ENCODE results near the gene GBX1.

The GBX1 gene

GRCh38 chr7:151138153-151138851 lies 29.2 kb downstream of the GBX1 start:
- no peak for FAIRE-seq

- no peak for FAIRE-seq
These were observed 29.7 kb downstream of the GBX1 start for GRCh38 chr7:151137791-151138152.

- FAIRE-seq = no peak
These were observed 30.3 kb downstream of the GBX1 start for GRCh38 chr7:151137076-151137675.

DNA sequence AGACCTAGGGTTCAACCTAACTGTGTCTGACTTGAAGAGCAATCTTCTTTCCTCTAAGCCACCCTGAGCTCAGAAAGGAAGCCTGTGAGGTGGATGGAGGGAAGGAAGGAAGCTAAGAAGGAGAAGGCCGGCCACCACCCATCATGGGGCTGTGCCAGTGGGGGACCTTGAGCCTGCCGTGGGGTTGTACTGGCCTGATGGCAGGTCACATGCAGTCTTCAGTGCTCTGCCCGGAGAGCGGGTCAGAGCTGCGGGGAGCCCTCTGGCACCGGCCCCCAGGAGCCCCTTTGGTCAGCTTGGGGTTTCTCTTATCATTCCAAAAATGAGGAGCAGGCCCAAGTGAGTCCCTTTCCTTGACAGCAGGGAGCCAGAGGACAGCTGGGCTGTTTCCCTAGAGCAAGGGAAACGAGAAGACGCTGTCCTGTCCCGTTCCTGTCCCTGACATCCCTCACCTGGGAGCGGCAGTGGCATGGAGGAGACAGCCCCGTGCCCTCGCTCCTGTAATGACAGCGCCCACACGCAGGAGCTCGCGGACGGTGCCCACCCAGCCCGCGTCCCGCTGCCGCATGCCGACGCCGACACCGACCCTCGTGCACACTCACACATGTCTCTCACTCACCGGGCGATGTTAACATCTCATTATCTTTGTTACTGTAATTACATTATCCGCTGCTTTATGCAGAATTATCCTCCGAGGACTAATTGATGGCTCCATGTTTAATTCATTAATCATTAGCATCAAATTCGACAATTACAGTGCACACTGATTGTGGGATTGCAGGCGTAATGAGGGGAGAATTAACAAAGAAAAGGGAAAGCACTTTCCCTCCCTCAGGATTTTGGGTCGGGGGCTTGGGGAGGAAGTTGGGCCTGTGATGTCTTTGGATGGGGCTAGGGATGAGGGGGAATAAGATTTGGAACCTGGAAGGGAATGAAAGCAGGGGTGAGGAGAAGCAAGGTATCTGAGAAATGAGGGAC lies 31.3 kb downstream of the GBX1 start:
- no peak for FAIRE-seq

- no peak for FAIRE-seq
These were observed 32.0 kb downstream of the GBX1 start for GRCh38 chr7:151135525-151135845.

DNA sequence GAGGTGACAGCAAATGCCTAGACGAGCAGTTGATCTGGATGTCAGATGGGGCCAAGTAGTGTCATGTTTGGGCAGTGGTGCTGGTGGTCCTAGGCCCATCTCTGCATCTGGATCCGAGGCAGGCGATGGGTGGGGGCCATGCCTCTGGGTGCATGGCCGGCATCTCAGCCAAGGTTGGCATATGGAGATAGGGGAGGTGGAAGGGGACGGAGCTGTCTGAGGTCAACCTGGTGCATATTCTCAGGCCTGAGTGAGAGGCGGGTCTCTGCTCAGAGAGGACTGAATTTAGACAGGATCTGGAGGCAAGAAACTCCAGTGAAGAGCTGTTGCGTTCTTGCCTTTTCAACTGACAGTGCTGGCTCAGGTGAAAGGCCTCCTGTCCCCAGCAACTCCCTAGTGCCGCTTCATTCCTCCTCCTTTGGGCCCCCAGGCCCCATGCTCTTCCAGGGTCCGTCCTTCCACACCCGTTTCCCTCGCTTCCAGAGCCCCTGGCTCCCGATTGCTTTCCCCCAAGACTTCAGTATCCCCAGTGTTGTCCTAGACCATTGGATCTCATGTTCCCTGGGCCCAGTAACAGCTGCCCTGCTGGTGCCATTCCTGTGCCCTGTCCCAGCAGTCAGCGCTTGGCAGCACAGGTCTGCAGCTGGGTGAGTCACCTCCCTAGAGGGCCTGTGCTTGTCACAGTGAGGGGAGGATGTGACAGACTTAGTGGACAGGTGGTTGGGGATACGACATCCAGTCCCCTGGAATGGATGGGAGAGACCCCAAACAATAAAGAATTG lies 32.6 kb downstream of the GBX1 start:
- FAIRE-seq = no peak

GRCh38 chr7:151133986-151134742 lies 33.3 kb downstream of the GBX1 start:
- FAIRE-seq = no peak

DNA sequence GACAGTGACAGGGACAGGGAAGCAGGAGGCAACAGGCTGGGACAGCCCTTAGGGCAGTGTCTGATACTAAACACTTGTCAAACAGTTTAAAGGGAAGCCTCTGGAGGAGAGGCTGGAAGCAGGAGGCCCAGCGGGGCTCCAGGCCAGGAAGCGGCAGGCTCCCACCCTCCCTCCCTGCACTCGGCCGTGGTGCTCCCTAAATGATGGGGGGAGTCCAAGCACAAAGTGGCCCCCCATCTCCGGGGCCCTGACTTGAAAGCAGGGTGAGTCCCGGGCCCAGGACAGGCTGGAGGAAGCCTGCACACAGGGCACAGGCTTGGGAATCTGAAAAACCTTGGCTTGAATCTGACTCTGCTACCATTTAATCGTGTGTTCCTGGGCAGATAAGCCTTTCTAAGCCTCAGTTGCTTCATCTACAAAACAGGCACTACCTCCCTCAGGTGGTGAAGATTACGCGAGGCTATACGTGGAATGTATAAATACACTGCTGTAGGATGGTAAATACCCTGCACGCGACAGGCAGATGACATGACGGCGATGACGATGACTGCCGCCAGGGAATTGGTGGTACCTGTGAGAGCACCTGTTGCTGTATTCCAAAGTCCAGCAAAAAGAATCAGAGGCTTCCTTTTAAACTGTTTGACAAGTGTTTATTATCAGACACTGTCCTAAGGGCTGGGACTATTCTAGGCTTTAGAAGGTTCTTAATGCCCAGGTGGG lies 34.1 kb downstream of the GBX1 start:
- no peak for FAIRE-seq

- no peak for FAIRE-seq
These were observed 34.9 kb downstream of the GBX1 start for GRCh38 chr7:151132461-151133205.

- no peak for FAIRE-seq
These were observed 35.8 kb downstream of the GBX1 start for GRCh38 chr7:151131592-151132293.

- no peak for FAIRE-seq
These were observed 36.3 kb downstream of the GBX1 start for GRCh38 chr7:151131224-151131591.

DNA sequence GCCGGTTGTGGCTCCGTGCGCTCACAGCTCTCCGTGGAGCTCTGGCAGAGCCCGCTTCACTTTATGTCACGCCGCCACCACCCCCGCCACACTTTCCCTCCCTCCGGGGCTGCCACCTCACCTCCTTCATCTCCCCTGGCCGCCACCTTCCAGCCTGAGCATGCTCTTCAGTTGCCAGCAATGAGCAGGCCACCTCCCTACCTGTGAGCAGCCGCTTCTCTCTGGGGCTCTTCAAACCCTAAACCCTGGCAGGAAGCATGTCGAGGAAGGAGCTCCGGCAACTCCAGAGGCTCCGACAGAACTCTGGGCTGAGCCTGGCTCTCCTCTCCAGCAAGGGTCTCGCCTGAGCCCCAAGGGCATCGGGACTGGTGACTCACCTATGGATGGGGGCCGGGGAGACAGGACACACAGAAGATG lies 36.7 kb downstream of the GBX1 start:
- FAIRE-seq = no peak

DNA sequence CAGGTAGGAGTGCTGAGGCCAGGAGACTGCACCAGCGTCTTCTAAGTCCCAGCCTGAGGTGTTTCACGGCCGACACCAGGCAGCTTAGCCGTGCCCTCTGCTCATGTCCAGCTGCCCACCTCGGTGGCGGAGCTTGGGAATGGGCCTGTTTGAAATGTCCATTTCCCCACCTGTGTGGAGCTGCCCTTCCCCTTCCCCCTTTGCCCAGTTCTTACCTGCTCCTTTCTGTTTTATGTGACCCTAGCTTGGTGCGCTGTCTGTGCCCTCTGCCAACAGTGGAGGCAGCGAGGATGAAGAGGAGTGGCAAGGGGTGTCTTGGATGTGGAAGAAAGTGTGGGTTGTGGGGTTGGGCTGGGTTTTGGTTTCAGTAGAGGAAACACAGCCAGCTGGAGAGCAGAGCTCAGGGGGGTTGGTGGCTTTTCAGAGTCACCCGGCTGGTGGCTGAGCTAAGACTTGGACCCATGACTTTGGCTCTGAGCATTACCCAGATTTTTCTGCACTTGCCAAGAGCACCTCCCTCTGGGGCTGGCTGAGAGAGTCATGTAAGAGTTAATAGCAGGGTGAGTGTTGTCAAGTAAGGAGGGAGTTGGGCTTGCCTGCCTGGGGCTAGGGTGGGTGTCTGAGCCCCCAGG lies 37.4 kb downstream of the GBX1 start:
- FAIRE-seq = no peak

DNA sequence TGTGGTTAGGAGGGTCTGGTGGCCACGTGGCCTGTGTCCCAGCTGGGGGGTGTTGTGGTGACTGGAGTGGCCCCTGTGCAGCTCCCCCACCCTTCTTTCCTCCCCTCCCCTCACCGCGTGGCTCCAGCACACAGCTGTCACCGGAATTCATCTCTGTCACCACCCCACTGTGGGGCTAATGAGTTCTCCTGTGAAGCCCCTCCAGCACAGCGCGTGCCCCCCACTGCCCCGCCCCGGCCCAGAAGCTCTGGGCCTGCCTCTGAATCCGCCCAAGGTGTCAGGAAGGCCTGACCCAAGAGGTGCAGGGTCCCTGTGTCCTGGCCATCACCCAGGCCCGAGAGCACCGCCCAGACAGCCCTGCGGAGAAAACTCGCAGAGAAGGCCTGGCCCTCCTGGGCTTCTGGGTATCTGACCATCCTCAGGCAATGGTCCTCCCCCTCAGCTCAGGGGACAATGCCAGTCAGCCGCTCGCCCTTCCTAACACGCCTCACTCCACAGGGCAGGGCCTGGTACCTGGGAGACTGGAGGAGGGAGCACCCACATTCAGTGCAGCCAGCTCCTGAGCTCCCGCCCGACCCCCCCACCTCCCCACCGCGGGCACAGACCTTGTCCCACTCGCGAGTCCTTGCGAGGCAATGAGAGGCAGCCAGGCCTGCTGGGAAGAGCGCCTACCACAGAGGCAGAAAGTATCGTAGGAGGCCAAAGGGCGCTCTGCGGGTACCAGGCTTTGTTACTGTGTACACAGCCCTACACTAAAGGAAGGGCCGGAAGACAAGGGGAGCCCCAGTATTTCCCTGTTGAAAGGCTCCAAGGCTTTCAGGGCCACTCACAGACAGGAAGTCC lies 38.2 kb downstream of the GBX1 start:
- no peak for FAIRE-seq

DNA sequence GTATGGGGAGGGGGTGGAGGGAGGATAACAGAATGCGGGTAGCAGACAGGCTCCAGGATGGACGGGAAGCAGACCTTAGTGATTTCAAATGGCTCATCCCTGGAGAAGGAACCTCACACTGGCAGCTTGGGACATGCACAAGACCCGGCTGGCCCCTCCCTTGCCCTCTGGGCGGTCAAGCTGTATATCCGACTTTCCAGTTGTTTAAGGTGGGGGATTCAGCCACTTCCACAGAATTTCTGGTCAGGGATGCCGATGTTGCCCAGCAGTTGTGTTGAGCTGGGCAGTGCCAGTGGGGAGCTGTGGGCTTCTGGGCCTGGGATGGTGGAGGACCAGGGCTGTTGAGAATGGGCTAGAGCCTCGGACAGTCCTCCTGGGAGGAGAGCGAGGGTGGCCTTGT lies 38.8 kb downstream of the GBX1 start:
- no peak for FAIRE-seq

DNA sequence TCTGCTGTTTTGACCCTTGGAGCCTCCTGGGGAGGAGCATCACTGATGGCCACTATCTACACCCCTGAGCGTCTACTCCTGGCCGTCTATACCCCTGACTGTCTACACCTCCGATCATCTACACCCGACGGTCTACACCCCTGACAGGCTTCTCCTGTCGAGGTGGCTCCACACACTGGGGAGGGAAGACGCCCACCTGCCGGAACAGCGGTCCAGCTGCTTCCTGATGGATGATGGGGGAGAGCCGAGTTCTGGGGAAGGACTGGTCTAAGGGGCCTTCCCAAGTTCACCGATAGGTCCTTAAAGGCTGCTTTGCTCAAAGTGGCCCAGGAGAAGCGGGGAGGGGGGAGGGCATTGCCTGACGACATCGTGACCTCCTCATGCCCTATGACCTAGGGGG lies 39.4 kb downstream of the GBX1 start:
- FAIRE-seq = no peak

DNA sequence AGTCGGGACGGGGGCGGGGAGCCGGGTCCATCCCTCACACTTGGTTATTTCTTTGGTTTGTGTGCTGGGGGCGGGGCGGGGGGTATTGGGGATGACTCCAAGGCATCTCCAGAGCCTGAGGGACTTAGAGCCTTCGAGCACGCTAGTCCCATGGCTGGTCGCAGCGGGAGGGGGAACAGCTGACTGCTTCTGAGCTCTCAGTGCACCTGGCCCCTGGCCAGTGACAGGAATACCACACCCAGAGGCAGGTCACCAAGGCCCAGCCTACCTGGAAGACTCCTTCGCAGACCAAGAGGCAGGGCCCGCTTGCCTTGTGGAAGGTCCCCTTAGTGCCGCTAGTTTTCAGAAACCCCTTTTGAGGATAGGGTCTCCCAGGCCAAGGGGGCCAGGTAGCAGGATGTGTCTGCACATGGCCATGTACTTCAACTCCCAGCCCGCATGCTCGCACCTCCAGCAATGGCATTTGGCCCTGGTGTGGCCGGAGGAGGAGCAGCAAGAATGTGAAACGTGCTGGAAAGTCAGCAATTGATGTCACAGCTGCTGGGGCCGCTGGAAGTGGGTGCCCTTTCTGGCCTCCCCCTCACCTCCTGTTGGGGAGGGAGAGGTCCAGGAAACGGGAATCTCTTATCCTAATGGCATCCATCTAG lies 40.9 kb downstream of the GBX1 start:
- FAIRE-seq = no peak

GRCh38 chr7:151125846-151126481 lies 41.5 kb downstream of the GBX1 start:
- no peak for FAIRE-seq

All from G401.6 (cell line).